NCI-H446 (cell line): ENCODE results near the gene STYX.

Source experiments
- DNase-seq, 2 experiments: peaks; one replicate each; lab custom pipeline; 2025; lab: John Stamatoyannopoulos, UW

Gene STYX

DNA sequence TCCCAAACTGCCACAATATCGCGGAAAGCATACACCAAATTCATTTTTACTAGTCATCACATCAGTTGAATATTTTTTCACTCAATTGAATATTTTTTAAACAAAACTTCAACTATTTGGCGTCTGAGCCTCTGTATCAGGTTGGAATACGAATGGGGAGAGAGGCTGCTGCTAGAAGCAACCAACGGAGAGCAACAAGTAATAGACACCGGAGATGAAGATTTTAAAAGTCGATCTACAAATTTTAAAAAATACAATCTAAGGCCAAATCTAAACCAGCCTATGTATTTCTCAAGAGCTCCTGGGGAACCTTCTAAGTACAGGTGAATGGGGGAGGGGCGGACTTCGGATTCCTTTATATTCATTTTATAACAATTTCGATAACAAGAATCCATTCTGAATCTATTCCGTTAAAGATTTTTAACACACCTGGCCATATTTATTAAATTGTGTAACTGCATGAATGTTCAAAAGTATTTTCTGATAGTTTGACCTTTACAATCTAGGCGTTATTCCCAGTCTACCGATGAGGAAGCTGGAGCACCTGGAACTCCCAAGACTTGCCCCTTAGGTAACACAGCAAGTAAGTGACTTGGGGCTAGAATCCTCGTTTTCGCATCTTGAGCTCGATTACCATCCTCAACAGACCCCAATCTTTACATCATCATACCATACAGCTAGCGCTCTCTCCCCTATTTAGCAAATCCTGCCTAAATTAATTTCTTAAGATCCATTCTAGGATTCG lies 60.2 kb downstream of the STYX start:
- no peak for DNase-seq

DNA sequence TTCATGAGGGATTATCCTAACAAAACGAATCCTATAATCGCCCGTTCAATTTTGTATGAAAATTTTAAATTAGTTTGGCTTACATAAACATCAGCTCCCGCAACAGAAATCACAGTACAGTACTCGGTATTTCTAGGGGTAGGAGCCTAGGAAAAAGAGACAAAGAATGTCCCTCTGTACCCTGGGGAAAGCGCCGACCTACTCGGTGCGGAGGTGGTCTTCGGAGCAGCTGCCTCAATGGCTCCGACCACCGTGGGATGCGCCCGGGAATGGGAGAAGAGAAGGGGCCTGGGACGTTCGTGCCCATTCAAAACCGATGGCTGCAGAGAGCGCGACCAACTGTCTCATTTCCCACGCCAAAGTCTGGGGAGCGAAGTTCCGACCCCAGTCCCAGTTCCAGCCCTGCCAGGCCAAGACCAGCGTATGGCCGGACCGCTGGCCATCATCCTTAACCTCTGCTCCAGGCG lies 60.8 kb downstream of the STYX start:
- no peak for DNase-seq

DNA sequence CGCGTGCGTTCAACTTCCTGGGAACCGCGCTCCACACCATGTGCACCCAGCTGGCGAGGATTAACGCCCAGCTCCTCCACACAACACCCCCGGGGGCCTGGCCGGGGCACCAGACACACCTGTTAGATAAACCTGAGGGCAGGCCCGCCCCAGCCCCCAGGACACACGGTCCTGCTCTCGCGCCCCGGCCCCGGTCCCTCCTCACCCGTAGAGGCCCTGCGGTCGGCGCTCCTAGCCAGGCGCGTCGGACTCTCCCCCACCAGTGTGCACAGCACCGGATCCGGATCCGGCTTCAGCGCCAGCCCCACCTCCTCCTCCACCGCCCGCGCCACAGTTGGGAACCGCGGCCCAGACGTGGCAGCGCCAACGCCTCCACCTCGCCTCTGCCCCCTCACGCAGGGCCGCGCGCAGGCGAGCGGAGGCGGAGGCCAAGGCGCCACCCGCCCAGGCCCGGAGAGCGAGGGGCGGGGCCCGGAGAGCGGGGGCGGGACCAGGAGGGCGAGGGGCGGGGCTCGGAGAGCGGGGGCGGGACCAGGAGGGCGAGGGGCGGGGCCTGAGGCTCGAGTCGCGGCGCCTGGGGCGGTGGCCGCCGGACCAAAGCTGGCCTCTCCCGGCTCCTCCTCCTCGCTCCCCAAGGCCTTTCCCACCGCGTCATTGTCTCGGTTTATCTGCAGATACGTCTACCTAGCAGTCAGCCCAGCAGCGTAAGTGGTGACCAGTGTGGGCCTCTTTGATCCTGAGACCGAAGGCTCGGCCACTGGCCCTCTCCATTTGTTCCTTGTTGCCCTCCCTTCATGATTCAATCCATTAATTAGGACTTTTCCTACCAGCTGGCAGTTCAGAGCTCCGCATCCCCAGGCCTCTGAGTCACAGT lies 61.5 kb downstream of the STYX start, which contains the start of gene GNPNAT1:
GNPNAT1 (minus strand) TSS at position 385 of the 874 bp plus-strand sequence. CDS start 6,957 bp downstream, outside the sequence.
- peak; percentile 43 to 89 for DNase-seq

DNA sequence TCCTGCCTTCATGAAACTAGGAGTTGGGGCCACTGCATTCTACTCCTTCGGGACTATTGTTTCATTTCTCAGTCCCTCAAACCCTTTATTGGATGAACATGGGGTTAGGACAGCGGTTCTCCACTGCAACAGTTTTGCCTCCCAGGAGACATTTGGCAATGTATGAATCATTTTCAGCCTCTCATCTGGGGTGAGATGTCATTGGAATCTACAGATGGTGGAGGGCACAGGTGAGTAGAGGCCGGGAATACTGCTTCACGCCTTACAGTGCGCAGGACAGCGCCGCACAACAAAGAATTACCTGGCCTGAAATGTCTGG lies 62.1 kb downstream of the STYX start:
- DNase-seq: no peak

DNA sequence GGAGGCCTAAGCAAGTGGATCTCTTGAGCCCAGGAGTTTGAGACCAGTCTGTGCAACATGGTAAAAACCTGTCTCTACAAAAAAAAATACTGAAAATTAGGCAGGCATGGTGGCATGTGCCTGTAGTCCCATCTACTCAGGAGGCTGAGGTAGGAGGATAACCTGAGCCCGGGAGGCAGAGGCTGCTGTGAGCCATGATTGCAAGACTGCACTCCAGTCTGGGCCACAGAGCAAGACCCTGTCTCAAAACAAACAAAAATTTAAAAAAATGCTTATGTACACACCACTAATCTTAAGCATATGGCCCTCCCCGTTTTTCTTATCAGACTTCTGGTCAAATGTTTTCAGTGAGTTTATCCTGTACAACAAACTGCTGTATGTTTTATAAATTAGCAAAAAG lies 63.1 kb downstream of the STYX start:
- DNase-seq: no peak

DNA sequence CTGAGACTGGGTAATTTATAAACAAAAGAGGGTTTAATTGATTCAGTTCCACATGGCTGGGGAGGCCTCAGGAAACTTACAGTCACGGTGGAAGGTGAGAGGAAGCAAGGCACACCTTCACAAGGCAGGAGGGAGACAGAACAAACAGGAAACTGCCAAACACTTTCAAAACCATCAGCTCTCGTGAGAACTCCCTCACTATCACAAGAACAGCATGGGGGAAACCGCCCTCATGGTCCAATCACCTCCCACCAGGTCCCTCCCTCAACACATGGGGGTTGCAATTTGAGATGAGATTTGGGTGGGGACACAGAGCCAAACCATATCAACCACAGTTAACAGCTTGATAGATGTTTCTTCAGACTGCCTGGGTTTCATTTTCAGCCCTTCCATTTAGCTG lies 67.7 kb downstream of the STYX start:
- no peak for DNase-seq

DNA sequence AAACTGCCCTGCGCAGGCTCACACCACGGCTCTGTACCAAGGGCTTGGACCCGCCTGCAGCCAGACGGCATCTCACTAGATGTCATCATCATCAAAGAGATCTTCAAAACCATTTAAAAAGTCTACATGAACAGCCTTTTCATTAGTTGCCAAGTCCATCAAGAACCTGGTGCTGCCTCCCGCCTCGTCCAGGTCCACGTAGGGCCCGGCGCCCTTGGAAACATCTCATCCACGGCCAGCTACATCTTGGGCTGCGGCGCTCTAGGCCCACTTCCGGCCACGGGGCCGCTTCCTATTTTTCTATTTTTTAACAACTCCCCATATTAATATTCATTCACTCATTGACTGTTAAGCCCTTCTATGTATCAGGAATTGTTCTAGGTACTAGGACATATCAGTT lies 68.9 kb downstream of the STYX start:
- DNase-seq: no peak

DNA sequence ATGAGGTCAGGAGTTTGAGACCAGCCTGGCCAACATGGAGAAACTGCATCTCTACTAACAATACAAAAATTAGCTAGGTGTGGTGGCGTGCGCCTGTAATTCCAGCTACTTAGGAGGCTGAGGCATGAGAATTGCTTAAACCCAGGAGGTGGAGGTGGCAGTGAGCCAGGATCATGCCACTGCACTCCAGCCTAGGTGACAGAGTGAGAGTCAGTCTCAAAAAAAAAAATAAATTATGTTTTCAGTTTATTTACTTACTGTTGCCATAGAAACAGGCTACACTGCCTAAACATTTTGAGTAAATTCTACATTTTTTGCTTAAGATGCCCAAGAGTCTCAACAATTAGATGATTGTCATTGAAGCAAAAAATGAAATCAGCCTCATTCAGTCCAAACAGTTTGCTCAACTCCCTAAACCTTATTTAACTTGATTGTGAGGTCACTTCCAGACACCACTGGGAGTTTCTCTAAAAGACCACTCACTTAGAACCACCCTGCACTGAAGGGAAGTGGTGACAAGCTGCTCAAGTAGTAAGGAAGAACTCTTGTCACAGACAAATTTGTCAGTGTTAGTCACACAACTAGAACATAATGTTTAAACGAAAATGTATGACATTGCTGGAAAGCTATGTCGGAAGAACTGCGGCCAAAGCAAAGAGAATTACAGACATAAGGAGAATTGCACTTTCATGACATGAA lies 71.2 kb downstream of the STYX start:
- DNase-seq: no peak

DNA sequence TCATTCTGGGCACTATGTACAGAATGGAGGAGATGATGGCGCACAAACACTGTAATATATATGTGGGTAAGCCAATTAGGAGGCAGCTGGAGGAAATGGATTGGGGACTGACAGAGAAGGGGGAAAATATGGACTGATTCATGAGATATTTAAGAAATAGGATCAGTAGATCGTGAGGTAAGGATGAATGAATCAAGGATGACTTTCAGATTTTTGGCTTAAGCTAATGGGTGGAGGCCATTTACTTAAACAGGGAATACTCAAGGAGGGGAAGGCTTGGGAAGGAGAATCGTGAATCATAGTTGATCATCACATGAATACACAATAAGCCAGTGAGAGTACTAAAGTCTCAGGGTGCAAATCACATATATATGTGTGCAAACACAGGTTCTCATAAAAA lies 72.6 kb downstream of the STYX start:
- no peak for DNase-seq

DNA sequence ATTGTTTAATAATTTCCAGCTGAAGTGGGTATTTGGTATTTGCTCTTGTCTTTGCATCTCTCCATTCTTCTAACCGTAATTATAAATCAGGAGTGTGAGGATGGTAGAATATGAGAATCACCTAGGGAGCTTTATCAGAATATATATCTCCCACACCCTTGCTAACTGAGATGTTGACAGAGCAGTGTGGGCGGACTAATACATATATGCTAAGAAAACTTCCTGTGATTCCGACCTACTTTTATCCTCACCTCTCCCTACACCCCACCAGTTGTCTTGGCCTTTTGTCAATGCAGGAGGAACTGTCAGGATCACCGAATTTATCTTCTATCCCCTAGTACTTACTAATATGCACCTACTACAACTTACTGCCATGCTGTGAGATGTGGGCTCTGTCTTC lies 76.1 kb downstream of the STYX start:
- DNase-seq: no peak

DNA sequence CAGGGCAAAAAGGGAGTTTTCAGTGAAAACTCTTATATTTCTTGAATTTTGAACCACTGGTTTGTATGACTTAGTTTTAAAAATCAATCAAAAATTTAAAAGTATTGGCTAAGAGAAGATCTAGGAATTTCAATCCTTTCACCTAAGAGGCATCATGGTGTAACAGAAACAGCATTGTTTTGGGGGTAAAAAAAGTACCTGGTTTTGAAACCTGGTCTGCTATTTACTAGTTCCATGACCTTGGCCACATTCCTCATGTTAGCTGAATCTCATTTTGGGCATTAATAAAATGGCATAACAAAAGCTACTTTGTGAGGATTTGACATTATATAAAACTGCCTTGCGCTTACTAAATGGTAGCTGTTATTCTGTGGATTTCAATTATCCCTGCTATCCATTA lies 78.1 kb downstream of the STYX start:
- no peak for DNase-seq

DNA sequence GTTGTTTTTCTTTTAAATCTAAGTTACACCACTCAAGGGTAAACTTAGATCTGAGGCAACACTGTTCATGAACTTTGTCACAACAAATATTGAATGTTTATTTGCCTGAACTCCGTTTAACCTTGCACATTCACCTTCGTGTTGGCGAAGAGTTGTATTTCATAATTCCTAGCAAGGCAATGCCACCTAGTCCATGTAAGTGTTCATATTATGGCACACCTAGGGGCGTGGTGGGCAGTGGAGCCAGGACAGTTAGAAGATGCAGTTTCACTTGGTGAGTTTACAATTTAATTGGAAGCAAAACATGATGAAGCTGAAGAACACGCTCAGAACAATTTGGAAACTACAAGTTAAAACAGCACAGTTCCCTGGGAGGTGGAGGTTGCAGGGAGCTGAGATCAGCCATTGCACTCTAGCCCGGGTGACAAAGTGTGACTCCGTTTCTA lies 91.9 kb downstream of the STYX start:
- DNase-seq: no peak

DNA sequence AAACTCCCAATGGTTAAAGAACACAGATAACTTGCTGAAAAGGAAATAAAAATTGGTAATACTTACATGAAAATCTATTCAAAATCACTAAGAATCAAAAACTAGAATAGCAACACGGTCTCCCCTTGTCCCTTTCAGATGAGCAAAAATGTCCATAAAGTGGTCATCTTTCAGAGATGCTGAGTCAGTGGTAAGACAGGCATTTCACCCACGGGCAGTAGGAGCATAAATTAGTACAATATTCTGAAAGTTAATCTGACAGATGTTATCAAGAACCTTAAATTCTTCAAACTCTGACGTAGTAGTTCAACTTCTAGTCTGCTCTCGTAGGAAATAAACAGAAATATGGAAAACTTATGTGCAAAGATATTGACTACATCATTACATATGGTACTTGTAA lies 94.5 kb downstream of the STYX start:
- DNase-seq: no peak
